Measurements from ENCODE around the gene MPV17L2. TPM values are rescaled to one million over a fixed set of nuclear protein-coding genes. Genes with fewer than 3 reads are reported as not detected.

Gene MPV17L2
- total and polyA plus RNA-seq, 2 donors from 2014 or later: 11.5 to 31.1 TPM

DNA sequence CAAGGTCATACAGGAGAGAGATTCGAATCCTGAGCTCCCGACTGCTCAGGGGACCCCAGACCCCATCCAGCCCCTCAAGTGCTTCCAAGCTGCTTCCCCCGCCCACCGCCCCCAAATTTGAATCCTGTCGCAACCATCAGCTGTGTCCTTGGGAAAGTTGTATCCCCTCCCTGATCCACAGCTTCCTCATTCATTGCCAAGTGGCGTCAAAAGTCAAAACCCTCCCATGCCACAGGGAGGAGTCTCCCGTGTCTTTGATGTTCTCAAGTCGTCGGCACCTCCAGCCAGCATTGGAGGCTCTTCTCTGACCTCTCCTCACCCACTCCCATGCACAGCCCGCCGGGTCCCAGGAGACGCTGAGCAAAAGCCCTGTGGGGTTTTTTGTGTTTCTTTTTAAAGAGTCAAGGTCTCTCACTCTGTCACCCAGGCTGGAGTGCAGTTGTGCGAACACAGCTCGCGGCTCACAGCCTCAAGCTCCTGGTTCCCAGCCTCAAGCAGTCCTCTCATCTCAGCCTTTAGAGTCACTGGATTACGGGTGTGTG lies 22.2 kb upstream of the MPV17L2 start:
- intact Hi-C loops (cut with DNase I): no loop called here

DNA sequence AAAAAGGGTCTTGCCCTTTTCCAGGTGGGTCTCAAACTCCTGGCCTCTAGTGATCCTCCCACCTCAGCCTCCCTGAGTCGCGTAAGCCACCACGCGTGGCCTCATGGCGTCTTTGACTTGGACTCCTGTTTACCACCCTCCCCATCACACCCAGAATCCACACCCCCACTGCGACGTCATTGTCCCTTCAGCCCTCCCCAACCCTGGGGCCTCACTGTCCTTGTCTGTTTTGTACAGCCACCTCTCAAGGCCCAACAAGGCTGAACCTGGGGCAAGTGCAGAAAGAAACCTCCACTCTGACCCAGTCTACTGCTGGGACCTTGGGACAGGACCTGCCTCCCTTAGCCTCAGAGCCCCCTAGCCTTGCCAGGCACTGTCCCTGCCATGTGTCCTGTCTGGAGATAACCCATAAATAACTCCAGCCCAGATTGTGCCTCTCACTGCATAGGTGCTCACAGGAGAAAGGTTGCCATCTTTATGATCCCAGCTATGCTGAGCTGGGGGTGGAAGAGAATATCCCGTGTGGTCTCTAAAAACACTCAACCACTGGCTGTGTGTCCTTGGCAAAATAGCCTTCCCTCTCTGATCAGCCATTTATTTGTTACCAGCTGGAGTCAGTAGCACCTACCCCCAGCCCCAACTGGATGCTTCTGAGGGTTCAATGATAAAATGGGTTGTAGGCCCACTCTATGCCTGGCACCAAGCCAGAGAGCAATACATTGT lies 21.3 kb upstream of the MPV17L2 start:
- H3K27ac ChIP-seq (ENCODE audit: low read depth in 2 of 2, low read length in 2 of 2): no peak overlapping the region
- H3K27me3 ChIP-seq (ENCODE audit: control insufficient read depth, insufficient read depth, low read length): no peaks in the 10 kb centered on the region
- H3K36me3 ChIP-seq (ENCODE audit: control insufficient read depth in 2 of 3, insufficient read depth in 3 of 3, low read length in 3 of 3): peaks cover 0 to 9% (median 2%) of the 10 kb centered on the region in 3 donors
- intact Hi-C loops (cut with DNase I): no loop called here
- no peak overlapping the region for H3K4me3 ChIP-seq (ENCODE audit: low read length in 3 of 3)
- H3K9ac ChIP-seq (ENCODE audit: low read length in 3 of 3): no peak overlapping the region
- TF ChIP-seq CTCF (IDR thresholded peaks at IDR 0.05; ENCODE audit: borderline replicate concordance, extremely low read depth, insufficient read depth): no peak
- H3K9me3 ChIP-seq (ENCODE audit: control insufficient read depth in 2 of 3, insufficient read depth in 1 of 3, low read length in 3 of 3): no peaks in the 10 kb centered on the region
- no peak for FAIRE-seq
- peaks cover 0 to 5% (median 4%) of the 10 kb centered on the region in 3 donors for H3K4me1 ChIP-seq (ENCODE audit: control insufficient read depth in 2 of 3, insufficient read depth in 2 of 3, low read depth in 1 of 3, low read length in 3 of 3)
- DNase-seq: no peak

More for the DNA sequence above, 22.2 kb upstream of the MPV17L2 start:
- no peak for TF ChIP-seq CTCF (IDR thresholded peaks at IDR 0.05; ENCODE audit: borderline replicate concordance, extremely low read depth, insufficient read depth)
- no peaks in the 10 kb centered on the region for H3K9me3 ChIP-seq (ENCODE audit: control insufficient read depth in 2 of 3, insufficient read depth in 1 of 3, low read length in 3 of 3)
- peaks cover 0 to 5% (median 4%) of the 10 kb centered on the region in 3 donors for H3K4me1 ChIP-seq (ENCODE audit: control insufficient read depth in 2 of 3, insufficient read depth in 2 of 3, low read depth in 1 of 3, low read length in 3 of 3)
- H3K4me3 ChIP-seq (ENCODE audit: low read length in 3 of 3): no peak overlapping the region
- FAIRE-seq: no peak
- no peaks in the 10 kb centered on the region for H3K27me3 ChIP-seq (ENCODE audit: control insufficient read depth, insufficient read depth, low read length)
- peaks cover 1 to 15% (median 2%) of the 10 kb centered on the region in 3 donors for H3K36me3 ChIP-seq (ENCODE audit: control insufficient read depth in 2 of 3, insufficient read depth in 3 of 3, low read length in 3 of 3)
- peak overlapping the region in 1 of 2 donors; percentile 44 for H3K27ac ChIP-seq (ENCODE audit: low read depth in 2 of 2, low read length in 2 of 2)
- H3K9ac ChIP-seq (ENCODE audit: low read length in 3 of 3): no peak overlapping the region
- DNase-seq: peak in 1 of 5 donors; percentile 36

GRCh38 chr19:18172331-18173053 lies 20.5 kb upstream of the MPV17L2 start:
- intact Hi-C loops (cut with DNase I): no loop called here
- TF ChIP-seq CTCF (IDR thresholded peaks at IDR 0.05; ENCODE audit: borderline replicate concordance, extremely low read depth, insufficient read depth): no peak
- Histone ChIP-seq H3K9ac (ENCODE audit: low read length in 3 of 3) (no peak overlapping the region), H3K4me1 (ENCODE audit: control insufficient read depth in 2 of 3, insufficient read depth in 2 of 3, low read depth in 1 of 3, low read length in 3 of 3) (peaks cover 0 to 5% (median 4%) of the 10 kb centered on the region in 3 donors), H3K36me3 (ENCODE audit: control insufficient read depth in 2 of 3, insufficient read depth in 3 of 3, low read length in 3 of 3) (peaks cover 0 to 3% (median 0%) of the 10 kb centered on the region in 3 donors), H3K4me3 (ENCODE audit: low read length in 3 of 3) (no peak overlapping the region), H3K27me3 (ENCODE audit: control insufficient read depth, insufficient read depth, low read length) (no peaks in the 10 kb centered on the region), H3K9me3 (ENCODE audit: control insufficient read depth in 2 of 3, insufficient read depth in 1 of 3, low read length in 3 of 3) (no peaks in the 10 kb centered on the region), H3K27ac (ENCODE audit: low read depth in 2 of 2, low read length in 2 of 2) (peak overlapping the region; percentile 50 to 82)
- no peak for FAIRE-seq
- no peak for DNase-seq
